Glutamatergic neuron (in vitro differentiated cells): ENCODE data around the gene CCN6. TPM values are rescaled to one million over a fixed set of nuclear protein-coding genes. Genes with fewer than 3 reads are reported as not detected.
"Not testable (repeated sequence)": the region's sequence is repeated elsewhere in the genome, so short reads cannot be mapped to it uniquely, and the experiment has no call there.

Source experiments
- DNase-seq: peaks from one replicate; pipeline ENCODE4 v3.0.0; 2022
- H3K27ac Mint-ChIP-seq: one replicate; pipeline ENCODE4 v1.8.0; 2020; ENCODE audit warnings: mild to moderate bottlenecking, mixed read lengths, inconsistent platforms; ENCODE audit not compliant: unreplicated experiment
- H3K27me3 Mint-ChIP-seq: one replicate; pipeline ENCODE4 v1.8.0; 2020; ENCODE audit warnings: mild to moderate bottlenecking, moderate library complexity, mixed read lengths, inconsistent platforms; ENCODE audit not compliant: unreplicated experiment
- H3K36me3 Mint-ChIP-seq: one replicate; pipeline ENCODE4 v1.8.0; 2020; ENCODE audit warnings: mild to moderate bottlenecking, mixed read lengths, inconsistent platforms; ENCODE audit not compliant: unreplicated experiment
- H3K4me1 Mint-ChIP-seq: one replicate; pipeline ENCODE4 v1.8.0; 2020; ENCODE audit warnings: mild to moderate bottlenecking, low read depth, mixed read lengths, inconsistent platforms; ENCODE audit not compliant: unreplicated experiment
- H3K4me3 Mint-ChIP-seq: one replicate; pipeline ENCODE4 v1.8.0; 2020; ENCODE audit warnings: mild to moderate bottlenecking, mixed read lengths, inconsistent platforms; ENCODE audit not compliant: unreplicated experiment
- H3K9me3 Mint-ChIP-seq: one replicate; pipeline ENCODE4 v1.8.0; 2020; ENCODE audit warnings: mild to moderate bottlenecking, moderate library complexity, mixed read lengths, inconsistent platforms; ENCODE audit not compliant: unreplicated experiment
- CTCF ChIP-seq: fragments of 200-600 bp; sonication (generic); IDR thresholded peaks from one replicate; pipeline ENCODE4 v1.5.0; 2021; ENCODE audit not compliant: partially characterized antibody, unreplicated experiment
- total RNA-seq: library from RNA; stranded (reverse); fragmentation: NEBNext Ultra II Directional; extraction: Animal tissue kit (Norgen Biotek cat#: 25700); gene quantifications from one replicate; pipeline ENCODE4 v1.2.1, GENCODE V29; 2021; ENCODE audit not compliant: unreplicated experiment

The CCN6 gene
- total RNA-seq, 1 donor from 2014 or later, result not detected

GRCh38 chr6:112043032-112044007, 10.6 kb upstream of the CCN6 start:
- H3K4me3 Mint-ChIP-seq, result peak overlapping the region; percentile 95
- peak; percentile 98 for DNase-seq
- TF ChIP-seq CTCF, result peak; percentile 80
- H3K36me3 Mint-ChIP-seq, result no peaks in the 10 kb centered on the region
- H3K27ac Mint-ChIP-seq, result peak overlapping the region; percentile 99
- peaks cover 4% of the 10 kb centered on the region for H3K9me3 Mint-ChIP-seq
- no peaks in the 10 kb centered on the region for H3K27me3 Mint-ChIP-seq
- H3K4me1 Mint-ChIP-seq, result peaks cover 16% of the 10 kb centered on the region

GRCh38 chr6:112044196-112044595, 9.7 kb upstream of the CCN6 start:
- Mint-ChIP-seq H3K9me3 (peaks cover 4% of the 10 kb centered on the region), H3K27me3 (no peaks in the 10 kb centered on the region), H3K36me3 (no peaks in the 10 kb centered on the region), H3K4me1 (peaks cover 13% of the 10 kb centered on the region), H3K4me3 (no peak overlapping the region), H3K27ac (no peak overlapping the region)
- TF ChIP-seq CTCF, result no peak
- DNase-seq, result no peak

GRCh38 chr6:112044856-112045255, 9.0 kb upstream of the CCN6 start:
- TF ChIP-seq CTCF, result no peak
- Mint-ChIP-seq H3K4me3 (no peak overlapping the region), H3K9me3 (peaks cover 4% of the 10 kb centered on the region), H3K36me3 (no peaks in the 10 kb centered on the region), H3K27ac (no peak overlapping the region), H3K4me1 (peaks cover 13% of the 10 kb centered on the region), H3K27me3 (no peaks in the 10 kb centered on the region)
- no peak for DNase-seq

- not testable (repeated sequence) for H3K4me1 Mint-ChIP-seq, H3K36me3 Mint-ChIP-seq, H3K4me3 Mint-ChIP-seq, H3K27me3 Mint-ChIP-seq, H3K27ac Mint-ChIP-seq, DNase-seq
- H3K9me3 Mint-ChIP-seq, result peaks cover 11% of the 10 kb centered on the region
Observed at GRCh38 chr6:112047523-112047922, 6.4 kb upstream of the CCN6 start.

- Mint-ChIP-seq H3K4me1 (peaks cover 3% of the 10 kb centered on the region), H3K36me3 (no peaks in the 10 kb centered on the region), H3K9me3 (peaks cover 8% of the 10 kb centered on the region), H3K4me3 (no peak overlapping the region), H3K27me3 (no peaks in the 10 kb centered on the region), H3K27ac (no peak overlapping the region)
- no peak for TF ChIP-seq CTCF
- no peak for DNase-seq
Observed at GRCh38 chr6:112049026-112049799, 4.7 kb upstream of the CCN6 start.
